A549 treated with CpdA at 1 μM for 4 hours (cell line): ENCODE measurements around the gene ARHGAP12. TPM values are rescaled to one million over a fixed set of nuclear protein-coding genes. Genes with fewer than 3 reads are reported as not detected.

Experiments used
- total RNA-seq: library from RNA; stranded (reverse); fragments of 200-300 nt; extraction: Qiagen RNA extraction; gene quantifications from 5 replicates; pipeline ENCODE4 v1.2.3, GENCODE V29; 2022; ENCODE audit warnings: low read depth

ARHGAP12 gene, protein sequence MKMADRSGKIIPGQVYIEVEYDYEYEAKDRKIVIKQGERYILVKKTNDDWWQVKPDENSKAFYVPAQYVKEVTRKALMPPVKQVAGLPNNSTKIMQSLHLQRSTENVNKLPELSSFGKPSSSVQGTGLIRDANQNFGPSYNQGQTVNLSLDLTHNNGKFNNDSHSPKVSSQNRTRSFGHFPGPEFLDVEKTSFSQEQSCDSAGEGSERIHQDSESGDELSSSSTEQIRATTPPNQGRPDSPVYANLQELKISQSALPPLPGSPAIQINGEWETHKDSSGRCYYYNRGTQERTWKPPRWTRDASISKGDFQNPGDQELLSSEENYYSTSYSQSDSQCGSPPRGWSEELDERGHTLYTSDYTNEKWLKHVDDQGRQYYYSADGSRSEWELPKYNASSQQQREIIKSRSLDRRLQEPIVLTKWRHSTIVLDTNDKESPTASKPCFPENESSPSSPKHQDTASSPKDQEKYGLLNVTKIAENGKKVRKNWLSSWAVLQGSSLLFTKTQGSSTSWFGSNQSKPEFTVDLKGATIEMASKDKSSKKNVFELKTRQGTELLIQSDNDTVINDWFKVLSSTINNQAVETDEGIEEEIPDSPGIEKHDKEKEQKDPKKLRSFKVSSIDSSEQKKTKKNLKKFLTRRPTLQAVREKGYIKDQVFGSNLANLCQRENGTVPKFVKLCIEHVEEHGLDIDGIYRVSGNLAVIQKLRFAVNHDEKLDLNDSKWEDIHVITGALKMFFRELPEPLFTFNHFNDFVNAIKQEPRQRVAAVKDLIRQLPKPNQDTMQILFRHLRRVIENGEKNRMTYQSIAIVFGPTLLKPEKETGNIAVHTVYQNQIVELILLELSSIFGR
- 19.7 to 24.0 TPM (median 20.4 TPM) in 5 replicates for total RNA-seq

DNA sequence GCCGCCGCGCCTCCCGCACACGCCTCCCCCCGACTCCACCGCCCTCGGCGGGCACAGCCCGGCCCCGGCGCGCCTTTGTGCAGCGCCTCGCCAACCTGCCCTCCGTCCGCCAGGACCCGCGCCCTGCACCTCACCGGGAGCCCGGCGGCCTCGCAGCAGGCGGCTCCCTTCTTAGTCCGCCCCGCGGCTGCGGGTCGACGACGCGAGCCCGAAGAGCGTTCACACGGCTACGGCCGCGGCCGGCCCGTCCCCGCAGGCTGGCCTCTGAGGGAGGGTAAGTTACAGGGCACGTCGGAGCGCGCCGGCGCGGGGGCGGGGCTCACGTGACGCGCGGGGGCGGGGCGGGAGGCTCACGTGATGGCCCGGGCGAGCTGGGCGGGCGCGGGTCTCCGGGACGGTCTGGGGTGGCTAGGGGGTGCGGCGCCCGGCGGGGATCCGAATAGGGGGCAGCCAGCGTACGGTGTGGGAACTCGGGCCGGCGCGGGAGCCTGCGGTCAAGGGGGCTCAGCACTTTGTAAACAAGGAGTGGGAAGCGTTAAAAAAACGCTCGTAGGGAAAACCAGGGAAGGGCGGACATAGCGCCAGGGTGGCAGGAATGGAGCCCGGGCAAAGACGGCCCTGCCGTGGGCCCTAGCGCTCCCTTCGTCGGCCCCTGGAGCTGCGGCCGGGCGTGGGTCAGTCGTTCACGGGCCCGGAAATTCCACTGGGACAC, at the start of gene ARHGAP12:
Gene ARHGAP12 (minus strand): TSS at position 283 of the 712 bp plus-strand sequence. CDS start 19,976 bp downstream, outside the sequence.

Other genes with a start within 250 kb of the ARHGAP12 start
- 58.8 to 89.0 TPM (median 69.9 TPM) in 5 replicates for gene KIF5B, start 127.6 kb upstream of the ARHGAP12 start, total RNA-seq